GM18858 (cell line): Measurements from ENCODE around the gene DUSP7.

Source experiments
- ATAC-seq: cut with Tn5 transposase; IDR thresholded peaks from one replicate; pipeline ENCODE4 v1.9.1; 2021; ENCODE audit not compliant: unreplicated experiment

DUSP7 gene

GRCh38 chr3:52056521-52056967, at the start of gene DUSP7:
Gene DUSP7, minus strand, starts transcription at chr3:52056571. Its CDS starts 205 bp downstream, at chr3:52056366.
- no peak for ATAC-seq

GRCh38 chr3:52104684-52105640, 48.6 kb upstream of the DUSP7 start:
- ATAC-seq, result no peak

GRCh38 chr3:52102934-52103333, 46.6 kb upstream of the DUSP7 start:
- no peak for ATAC-seq

- no peak for ATAC-seq
These were observed 42.6 kb upstream of the DUSP7 start for GRCh38 chr3:52099001-52099401.

GRCh38 chr3:52097851-52098507, 41.6 kb upstream of the DUSP7 start:
- no peak for ATAC-seq

GRCh38 chr3:52095990-52096775, 39.8 kb upstream of the DUSP7 start:
- no peak for ATAC-seq

- ATAC-seq, result no peak
These were observed 38.5 kb upstream of the DUSP7 start for GRCh38 chr3:52094571-52095485.

GRCh38 chr3:52093756-52094545, 37.6 kb upstream of the DUSP7 start:
- no peak for ATAC-seq

- ATAC-seq, result no peak
These were observed 36.5 kb upstream of the DUSP7 start for GRCh38 chr3:52092891-52093290.

GRCh38 chr3:52092271-52092660, 35.9 kb upstream of the DUSP7 start:
- ATAC-seq, result no peak

- no peak for ATAC-seq
These were observed 35.4 kb upstream of the DUSP7 start for GRCh38 chr3:52091586-52092270.

GRCh38 chr3:52090933-52091468, 34.6 kb upstream of the DUSP7 start:
- ATAC-seq, result no peak

GRCh38 chr3:52090131-52090932, 34.0 kb upstream of the DUSP7 start:
- ATAC-seq, result no peak

GRCh38 chr3:52089691-52090090, 33.3 kb upstream of the DUSP7 start:
- no peak for ATAC-seq

- no peak for ATAC-seq
These were observed 32.3 kb upstream of the DUSP7 start for GRCh38 chr3:52088445-52089367.

GRCh38 chr3:52087731-52088130, 31.4 kb upstream of the DUSP7 start:
- ATAC-seq, result no peak
